Activated CD8-positive, alpha-beta T cell treated with anti-CD3 and anti-CD28 coated beads, Interleukin-2, amount 10 ng/mL, durations not matched to agents 7 days and 5 days (primary cell): ENCODE measurements around the gene SEPTIN10. TPM values are rescaled to one million over a fixed set of nuclear protein-coding genes. Genes with fewer than 3 reads are reported as not detected.

Source experiments
- ATAC-seq: fragments of 150-1000 bp; cut with Tn5 transposase; one replicate; pipeline ENCODE4 v1.10.0; 2021; ENCODE audit warnings: moderate library complexity
- CTCF ChIA-PET: fragments of 350-600 bp; sonication (Branson Sonifier 250); formaldehyde crosslinking; loops from one replicate; lab custom pipeline; 2021; ENCODE audit warnings: antibody characterized with exemption; lab: Charles Lee
- POLR2A ChIA-PET: fragments of 350-600 bp; sonication (Branson Sonifier 250); formaldehyde crosslinking; loops from one replicate; lab custom pipeline; 2021; ENCODE audit warnings: antibody characterized with exemption; lab: Charles Lee
- DNase-seq: peaks from one replicate; pipeline ENCODE4 v3.0.0-alpha.2; 2020
- H3K27ac Mint-ChIP-seq: one replicate; pipeline ENCODE4 v1.8.0; 2021; ENCODE audit warnings: mild to moderate bottlenecking, mixed read lengths
- H3K27me3 Mint-ChIP-seq: one replicate; pipeline ENCODE4 v1.8.0; 2021; ENCODE audit warnings: low read depth, mixed read lengths
- H3K36me3 Mint-ChIP-seq: one replicate; pipeline ENCODE4 v1.8.0; 2021; ENCODE audit warnings: low read depth, mixed read lengths
- H3K4me1 Mint-ChIP-seq: one replicate; pipeline ENCODE4 v1.8.0; 2021; ENCODE audit warnings: low read depth, mixed read lengths
- H3K4me3 Mint-ChIP-seq: one replicate; pipeline ENCODE4 v1.8.0; 2021; ENCODE audit warnings: mild to moderate bottlenecking, mixed read lengths
- H3K9me3 Mint-ChIP-seq: one replicate; pipeline ENCODE4 v1.8.0; 2022; ENCODE audit warnings: mixed read lengths; ENCODE audit not compliant: insufficient read depth
- total RNA-seq, 2 experiments: library from RNA; stranded (reverse); gene quantifications; one replicate each; pipeline ENCODE4 v1.2.3, GENCODE V29; 2021

SEPTIN10 gene
- under 1 TPM in 1 of 2 experiments, not detected in 1; 0.50 TPM for total RNA-seq

- Mint-ChIP-seq H3K36me3 (peaks cover 5% of the 10 kb centered on the region), H3K27ac (peak within 1 kb of the TSS; percentile 75), H3K27me3 (peaks cover 63% of the 10 kb centered on the region), H3K4me3 (peak within 1 kb of the TSS; percentile 76), H3K4me1 (peaks cover 9% of the 10 kb centered on the region), H3K9me3 (no peaks in the 10 kb centered on the region)
- DNase-seq (peak; percentile 79), ATAC-seq (peak; percentile 89)
- POLR2A ChIA-PET = no interaction called here
- CTCF ChIA-PET = interaction anchor here (1.6 kb wide), 1 partner anchor 68 kb away, joined by 6 read pairs; no protein-coding TSS in a partner anchor
Measured at GRCh38 chr2:109613922-109614714, at the start of gene SEPTIN10, which contains the start of gene SOWAHC. Gene SEPTIN10 (minus strand): TSS chr2:109613966. CDS start chr2:109613827, 139 bp downstream. Gene SOWAHC (plus strand): TSS chr2:109614364. CDS start chr2:109614490, 126 bp downstream.

GRCh38 chr2:109662889-109663288 is 49.1 kb upstream of the SEPTIN10 start:
- Mint-ChIP-seq H3K27ac (no peak overlapping the region), H3K4me1 (no peaks in the 10 kb centered on the region)
- CTCF ChIA-PET = interaction anchor here (1.5 kb wide), 1 partner anchor 117 kb away, joined by 7 read pairs; no protein-coding TSS in a partner anchor

GRCh38 chr2:109660046-109660860 is 46.5 kb upstream of the SEPTIN10 start:
- H3K27me3 Mint-ChIP-seq = peaks cover 8% of the 10 kb centered on the region
- ATAC-seq = no peak
- no peak for DNase-seq
- ChIA-PET POLR2A (no interaction called here), CTCF (no interaction called here)
- H3K27ac Mint-ChIP-seq = no peak overlapping the region
- no peaks in the 10 kb centered on the region for H3K4me1 Mint-ChIP-seq
- H3K36me3 Mint-ChIP-seq = no peaks in the 10 kb centered on the region
- H3K9me3 Mint-ChIP-seq = no peaks in the 10 kb centered on the region
- H3K4me3 Mint-ChIP-seq = no peak overlapping the region

More at GRCh38 chr2:109662889-109663288, 49.1 kb upstream of the SEPTIN10 start:
- POLR2A ChIA-PET = no interaction called here
- no peak overlapping the region for H3K4me3 Mint-ChIP-seq
- ATAC-seq (no peak), DNase-seq (no peak)
- H3K27me3 Mint-ChIP-seq = peaks cover 8% of the 10 kb centered on the region
- no peaks in the 10 kb centered on the region for H3K9me3 Mint-ChIP-seq
- H3K36me3 Mint-ChIP-seq = no peaks in the 10 kb centered on the region

- ATAC-seq (no peak), DNase-seq (no peak)
- Mint-ChIP-seq H3K27ac (no peak overlapping the region), H3K36me3 (no peaks in the 10 kb centered on the region), H3K4me1 (no peaks in the 10 kb centered on the region), H3K27me3 (peaks cover 8% of the 10 kb centered on the region), H3K4me3 (no peak overlapping the region), H3K9me3 (no peaks in the 10 kb centered on the region)
- ChIA-PET CTCF (no interaction called here), POLR2A (no interaction called here)
Measured at GRCh38 chr2:109659396-109660045, 45.8 kb upstream of the SEPTIN10 start.

GRCh38 chr2:109655287-109655686 is 41.5 kb upstream of the SEPTIN10 start:
- no peaks in the 10 kb centered on the region for H3K36me3 Mint-ChIP-seq
- DNase-seq (no peak), ATAC-seq (no peak)
- ChIA-PET CTCF (no interaction called here), POLR2A (no interaction called here)
- no peak overlapping the region for H3K27ac Mint-ChIP-seq
- no peak overlapping the region for H3K4me3 Mint-ChIP-seq
- H3K27me3 Mint-ChIP-seq = no peaks in the 10 kb centered on the region
- H3K9me3 Mint-ChIP-seq = no peaks in the 10 kb centered on the region
- H3K4me1 Mint-ChIP-seq = no peaks in the 10 kb centered on the region

GRCh38 chr2:109654326-109655050 is 40.7 kb upstream of the SEPTIN10 start:
- H3K4me3 Mint-ChIP-seq = no peak overlapping the region
- CTCF ChIA-PET = no interaction called here
- no peak for DNase-seq
- no peaks in the 10 kb centered on the region for H3K27me3 Mint-ChIP-seq
- POLR2A ChIA-PET = no interaction called here
- H3K9me3 Mint-ChIP-seq = no peaks in the 10 kb centered on the region
- H3K4me1 Mint-ChIP-seq = no peaks in the 10 kb centered on the region
- ATAC-seq = no peak
- no peaks in the 10 kb centered on the region for H3K36me3 Mint-ChIP-seq
- no peak overlapping the region for H3K27ac Mint-ChIP-seq

- Mint-ChIP-seq H3K27me3 (peaks cover 3% of the 10 kb centered on the region), H3K9me3 (no peaks in the 10 kb centered on the region), H3K4me1 (no peaks in the 10 kb centered on the region), H3K27ac (no peak overlapping the region), H3K4me3 (no peak overlapping the region), H3K36me3 (no peaks in the 10 kb centered on the region)
- no peak for ATAC-seq
- no peak for DNase-seq
- ChIA-PET CTCF (no interaction called here), POLR2A (no interaction called here)
Measured at GRCh38 chr2:109649736-109650695, 36.2 kb upstream of the SEPTIN10 start.

- H3K4me3 Mint-ChIP-seq = no peak overlapping the region
- CTCF ChIA-PET = no interaction called here
- H3K9me3 Mint-ChIP-seq = no peaks in the 10 kb centered on the region
- ATAC-seq (no peak), DNase-seq (no peak)
- H3K4me1 Mint-ChIP-seq = no peaks in the 10 kb centered on the region
- no peak overlapping the region for H3K27ac Mint-ChIP-seq
- POLR2A ChIA-PET = no interaction called here
- H3K36me3 Mint-ChIP-seq = no peaks in the 10 kb centered on the region
- peaks cover 9% of the 10 kb centered on the region for H3K27me3 Mint-ChIP-seq
Measured at GRCh38 chr2:109648041-109648527, 34.3 kb upstream of the SEPTIN10 start.

GRCh38 chr2:109647636-109648035 is 33.9 kb upstream of the SEPTIN10 start:
- ATAC-seq = no peak
- Mint-ChIP-seq H3K9me3 (no peaks in the 10 kb centered on the region), H3K4me3 (no peak overlapping the region), H3K4me1 (no peaks in the 10 kb centered on the region), H3K36me3 (no peaks in the 10 kb centered on the region), H3K27ac (no peak overlapping the region), H3K27me3 (peaks cover 9% of the 10 kb centered on the region)
- no peak for DNase-seq
- CTCF ChIA-PET = no interaction called here
- POLR2A ChIA-PET = no interaction called here

- Mint-ChIP-seq H3K4me3 (no peak overlapping the region), H3K27me3 (peaks cover 9% of the 10 kb centered on the region), H3K9me3 (no peaks in the 10 kb centered on the region), H3K27ac (no peak overlapping the region), H3K4me1 (no peaks in the 10 kb centered on the region), H3K36me3 (no peaks in the 10 kb centered on the region)
- CTCF ChIA-PET = no interaction called here
- POLR2A ChIA-PET = no interaction called here
- no peak for DNase-seq
- no peak for ATAC-seq
Measured at GRCh38 chr2:109646961-109647360, 33.2 kb upstream of the SEPTIN10 start.
